ENCODE results near the gene H1-8.

- TF ChIP-seq ZNF274 (IDR thresholded peaks at IDR 0.05; ENCODE audit: low read depth, low read length) (no peak), YY1 (IDR thresholded peaks at IDR 0.05; ENCODE audit: insufficient read depth, insufficient read length) (no peak)
These were observed 21.0 kb downstream of the H1-8 start for GRCh38 chr3:129563850-129564535.

Measured in NT2/D1 (cell line).